ENCODE data around the gene NECAB2.

DNA sequence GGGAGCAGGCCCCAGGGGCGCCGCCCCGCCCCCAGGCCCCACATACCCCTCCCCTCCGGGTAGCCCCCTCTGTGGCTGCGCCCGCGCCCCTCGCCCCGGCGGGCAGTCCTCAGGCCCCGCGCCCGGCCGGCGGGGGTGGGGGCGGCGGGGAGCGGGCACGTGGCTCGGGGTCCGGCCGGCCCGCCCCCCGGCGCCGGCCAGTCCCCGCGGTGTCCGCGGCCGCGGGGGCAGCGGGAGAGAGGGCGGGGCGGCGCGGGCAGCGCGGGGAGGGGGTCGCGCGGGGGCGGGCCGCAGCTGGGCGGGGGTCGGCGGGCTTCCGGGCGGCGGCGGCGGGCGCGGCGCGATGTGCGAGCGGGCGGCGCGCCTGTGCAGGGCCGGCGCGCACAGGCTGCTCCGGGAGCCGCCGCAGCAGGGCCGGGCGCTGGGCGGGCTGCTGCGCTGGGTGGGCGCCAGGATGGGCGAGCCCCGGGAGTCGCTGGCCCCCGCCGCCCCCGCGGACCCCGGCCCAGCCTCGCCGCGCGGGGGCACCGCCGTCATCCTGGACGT lies 335 bp downstream of the NECAB2 start:
- TF ChIP-seq, protein P1, sequence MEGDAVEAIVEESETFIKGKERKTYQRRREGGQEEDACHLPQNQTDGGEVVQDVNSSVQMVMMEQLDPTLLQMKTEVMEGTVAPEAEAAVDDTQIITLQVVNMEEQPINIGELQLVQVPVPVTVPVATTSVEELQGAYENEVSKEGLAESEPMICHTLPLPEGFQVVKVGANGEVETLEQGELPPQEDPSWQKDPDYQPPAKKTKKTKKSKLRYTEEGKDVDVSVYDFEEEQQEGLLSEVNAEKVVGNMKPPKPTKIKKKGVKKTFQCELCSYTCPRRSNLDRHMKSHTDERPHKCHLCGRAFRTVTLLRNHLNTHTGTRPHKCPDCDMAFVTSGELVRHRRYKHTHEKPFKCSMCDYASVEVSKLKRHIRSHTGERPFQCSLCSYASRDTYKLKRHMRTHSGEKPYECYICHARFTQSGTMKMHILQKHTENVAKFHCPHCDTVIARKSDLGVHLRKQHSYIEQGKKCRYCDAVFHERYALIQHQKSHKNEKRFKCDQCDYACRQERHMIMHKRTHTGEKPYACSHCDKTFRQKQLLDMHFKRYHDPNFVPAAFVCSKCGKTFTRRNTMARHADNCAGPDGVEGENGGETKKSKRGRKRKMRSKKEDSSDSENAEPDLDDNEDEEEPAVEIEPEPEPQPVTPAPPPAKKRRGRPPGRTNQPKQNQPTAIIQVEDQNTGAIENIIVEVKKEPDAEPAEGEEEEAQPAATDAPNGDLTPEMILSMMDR (conservative IDR thresholded peaks at IDR 0.05; ENCODE audit: low read depth in 2 of 2): no peak
- TF ChIP-seq EZH2phosphoT487 (IDR thresholded peaks at IDR 0.05; ENCODE audit: unreplicated experiment): no peak
- TF ChIP-seq CREB1 (CRISPR knock-in tag; IDR thresholded peaks at IDR 0.05; ENCODE audit: low read depth): no peak
- TF ChIP-seq, protein P2, sequence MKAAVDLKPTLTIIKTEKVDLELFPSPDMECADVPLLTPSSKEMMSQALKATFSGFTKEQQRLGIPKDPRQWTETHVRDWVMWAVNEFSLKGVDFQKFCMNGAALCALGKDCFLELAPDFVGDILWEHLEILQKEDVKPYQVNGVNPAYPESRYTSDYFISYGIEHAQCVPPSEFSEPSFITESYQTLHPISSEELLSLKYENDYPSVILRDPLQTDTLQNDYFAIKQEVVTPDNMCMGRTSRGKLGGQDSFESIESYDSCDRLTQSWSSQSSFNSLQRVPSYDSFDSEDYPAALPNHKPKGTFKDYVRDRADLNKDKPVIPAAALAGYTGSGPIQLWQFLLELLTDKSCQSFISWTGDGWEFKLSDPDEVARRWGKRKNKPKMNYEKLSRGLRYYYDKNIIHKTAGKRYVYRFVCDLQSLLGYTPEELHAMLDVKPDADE (IDR thresholded peaks at IDR 0.05): no peak
- TF ChIP-seq POLR2AphosphoS5 (IDR thresholded peaks at IDR 0.05; ENCODE audit: low read depth): no peak
- no peak for TF ChIP-seq EZH2 (IDR thresholded peaks at IDR 0.05; ENCODE audit: low read depth, unreplicated experiment)
- TF ChIP-seq REST (IDR thresholded peaks at IDR 0.05; ENCODE audit: unreplicated experiment): no peak
- no peak for TF ChIP-seq STAT1 (IDR thresholded peaks at IDR 0.05; ENCODE audit: unreplicated experiment)
- TF ChIP-seq ZNF331 (CRISPR knock-in tag; IDR thresholded peaks at IDR 0.05; ENCODE audit: low read depth): no peak

All from GM23338 (cell line).